ENCODE data around the gene PABPN1L.

The PABPN1L gene

GRCh38 chr16:88856828-88857727 lies 9.4 kb downstream of the PABPN1L start, which contains the start of the genes GALNS and TRAPPC2L:
TSS of gene GALNS (minus strand) at chr16:88856947. CDS start at chr16:88856877, 70 bp downstream.
TSS of gene TRAPPC2L (plus strand) at chr16:88857127. CDS start at chr16:88857151, 24 bp downstream.
- ChIA-PET CTCF (interaction anchor here (0.6 to 2.7 kb wide), 25 partner anchors 11 to 384 kb away, joined by 3 to 37 read pairs (median 4); partner anchors contain the start of genes APRT and CDT1), POLR2A (interaction anchor here (0.6 kb wide), 2 partner anchors 24 to 268 kb away, joined by 3 to 4 read pairs; no protein-coding TSS in a partner anchor)
- DNase-seq (ENCODE audit: extremely low spot score) = peak; percentile 100
- peak; percentile 2 for TF ChIP-seq CTCF (IDR thresholded peaks at IDR 0.05; ENCODE audit: control extremely low read depth, extremely low read depth, low read depth, missing control alignments)

- no peak for DNase-seq (ENCODE audit: extremely low spot score)
- CTCF ChIA-PET = interaction anchor here (0.6 to 2.7 kb wide), 7 partner anchors 17 to 360 kb away, joined by 3 to 37 read pairs (median 5); partner anchors contain the start of gene APRT
- POLR2A ChIA-PET = interaction anchor here (0.6 kb wide), 1 partner anchor 269 kb away, joined by 4 read pairs; no protein-coding TSS in a partner anchor
- no peak for TF ChIP-seq CTCF (IDR thresholded peaks at IDR 0.05; ENCODE audit: control extremely low read depth, extremely low read depth, low read depth, missing control alignments)
These were observed 10.2 kb downstream of the PABPN1L start for GRCh38 chr16:88856122-88856827.

- CTCF ChIA-PET = no interaction called here
- no peak for DNase-seq (ENCODE audit: extremely low spot score)
- POLR2A ChIA-PET = interaction anchor here (1.0 kb wide), 1 partner anchor 45 kb away, joined by 3 read pairs; no protein-coding TSS in a partner anchor
- no peak for TF ChIP-seq CTCF (IDR thresholded peaks at IDR 0.05; ENCODE audit: control extremely low read depth, extremely low read depth, low read depth, missing control alignments)
These were observed 10.7 kb downstream of the PABPN1L start for GRCh38 chr16:88855736-88856121.

GRCh38 chr16:88855176-88855575 lies 11.3 kb downstream of the PABPN1L start:
- ChIA-PET POLR2A (interaction anchor here (0.6 to 1.0 kb wide), 2 partner anchors 44 to 83 kb away, joined by 3 to 4 read pairs; no protein-coding TSS in a partner anchor), CTCF (interaction anchor here (0.9 to 1.3 kb wide), 2 partner anchors 40 to 43 kb away, joined by 3 to 4 read pairs; partner anchors contain the start of gene APRT)
- no peak for TF ChIP-seq CTCF (IDR thresholded peaks at IDR 0.05; ENCODE audit: control extremely low read depth, extremely low read depth, low read depth, missing control alignments)
- DNase-seq (ENCODE audit: extremely low spot score) = no peak

GRCh38 chr16:88854306-88855111 lies 12.0 kb downstream of the PABPN1L start:
- DNase-seq (ENCODE audit: extremely low spot score) = peak; percentile 70
- TF ChIP-seq CTCF (IDR thresholded peaks at IDR 0.05; ENCODE audit: control extremely low read depth, extremely low read depth, low read depth, missing control alignments) = no peak
- ChIA-PET CTCF (interaction anchor here (0.9 to 1.8 kb wide), 4 partner anchors 11 to 42 kb away, joined by 3 to 4 read pairs (median 4); partner anchors contain the start of genes APRT and PABPN1L), POLR2A (interaction anchor here (0.6 to 1.0 kb wide), 2 partner anchors 43 to 82 kb away, joined by 3 to 4 read pairs; no protein-coding TSS in a partner anchor)
